GM21390 (cell line): Measurements from ENCODE around the gene MSTN.
A peak's percentile ranks its signal among the peaks of the same experiment; 100 is the strongest.

Experiments used
- ATAC-seq: cut with Tn5 transposase; IDR thresholded peaks from one replicate; pipeline ENCODE4 v1.9.1; 2021; ENCODE audit not compliant: unreplicated experiment

MSTN gene

GRCh38 chr2:190062601-190063000, at the start of gene MSTN:
Gene MSTN, minus strand, starts transcription at chr2:190062729. Its CDS starts 133 bp downstream, at chr2:190062596.
- no peak for ATAC-seq

GRCh38 chr2:190111166-190111565, 48.6 kb upstream of the MSTN start:
- no peak for ATAC-seq

GRCh38 chr2:190110699-190111098, 48.2 kb upstream of the MSTN start:
- ATAC-seq, result no peak

- ATAC-seq, result no peak
Measured at GRCh38 chr2:190110131-190110530, 47.6 kb upstream of the MSTN start.

GRCh38 chr2:190107409-190107808, 44.9 kb upstream of the MSTN start:
- no peak for ATAC-seq

- ATAC-seq, result no peak
Measured at GRCh38 chr2:190106783-190107182, 44.3 kb upstream of the MSTN start.

GRCh38 chr2:190105554-190105953, 43.0 kb upstream of the MSTN start:
- ATAC-seq, result no peak

- ATAC-seq, result no peak
Measured at GRCh38 chr2:190103144-190103543, 40.6 kb upstream of the MSTN start.

- ATAC-seq, result no peak
Measured at GRCh38 chr2:190099890-190100697, 37.6 kb upstream of the MSTN start.

- no peak for ATAC-seq
Measured at GRCh38 chr2:190098851-190099250, 36.3 kb upstream of the MSTN start.

- no peak for ATAC-seq
Measured at GRCh38 chr2:190097115-190097514, 34.6 kb upstream of the MSTN start.

GRCh38 chr2:190094316-190094871, 31.9 kb upstream of the MSTN start:
- no peak for ATAC-seq

- no peak for ATAC-seq
Measured at GRCh38 chr2:190093793-190094192, 31.3 kb upstream of the MSTN start.

- peak; percentile 50 for ATAC-seq
Measured at GRCh38 chr2:190090148-190090547, 27.6 kb upstream of the MSTN start.

- peak; percentile 67 for ATAC-seq
Measured at GRCh38 chr2:190088917-190089316, 26.4 kb upstream of the MSTN start.

- no peak for ATAC-seq
Measured at GRCh38 chr2:190084704-190085103, 22.2 kb upstream of the MSTN start.

GRCh38 chr2:190082118-190082517, 19.6 kb upstream of the MSTN start:
- ATAC-seq, result no peak

GRCh38 chr2:190080527-190081049, 18.1 kb upstream of the MSTN start:
- no peak for ATAC-seq

GRCh38 chr2:190079160-190079559, 16.6 kb upstream of the MSTN start:
- ATAC-seq, result no peak

- ATAC-seq, result no peak
Measured at GRCh38 chr2:190075623-190076022, 13.1 kb upstream of the MSTN start.

GRCh38 chr2:190069936-190070696, 7.6 kb upstream of the MSTN start:
- no peak for ATAC-seq

- no peak for ATAC-seq
Measured at GRCh38 chr2:190068764-190069163, 6.2 kb upstream of the MSTN start.
